Measurements from ENCODE around the gene SPATA1. TPM values are rescaled to one million over a fixed set of nuclear protein-coding genes. Genes with fewer than 3 reads are reported as not detected.
"Not testable (repeated sequence)": the region's sequence is repeated elsewhere in the genome, so short reads cannot be mapped to it uniquely, and the experiment has no call there.

SPATA1 gene
- total and polyA plus RNA-seq, 2 experiments from 2014 or later = 0.88 to 1.2 TPM

DNA sequence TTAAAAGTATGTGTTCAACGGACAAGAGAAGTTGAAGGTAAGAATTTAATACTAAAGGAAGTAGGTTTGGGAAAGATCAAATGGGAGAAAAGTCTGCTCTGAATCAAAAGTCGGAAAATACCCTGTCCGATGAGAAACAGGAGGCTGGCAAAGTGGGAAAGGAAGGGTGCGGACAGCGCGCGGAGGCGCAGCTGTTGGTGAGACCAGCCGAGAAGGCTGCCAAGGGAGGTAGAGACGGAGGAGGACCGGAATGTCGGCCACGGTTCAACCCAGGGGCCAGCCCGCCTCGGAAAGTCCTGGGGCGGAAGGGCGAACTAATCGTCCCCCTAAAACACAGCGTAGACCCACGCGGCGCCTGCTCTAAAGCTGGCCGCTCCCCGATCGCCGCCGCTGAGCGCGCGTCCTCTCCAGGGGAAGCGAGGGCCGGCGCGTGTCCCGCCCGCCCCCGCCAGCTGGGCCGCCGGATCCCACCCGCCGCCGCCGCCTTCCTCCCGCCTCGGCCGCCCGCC is 639 bp upstream of the SPATA1 start:
- DNase-seq (ENCODE audit: low read depth in 1 of 2, low spot score in 1 of 2) = peak in 1 of 2 donors; percentile 78
- H3K27ac ChIP-seq = peak overlapping the region; percentile 92
- TF ChIP-seq, protein P1, sequence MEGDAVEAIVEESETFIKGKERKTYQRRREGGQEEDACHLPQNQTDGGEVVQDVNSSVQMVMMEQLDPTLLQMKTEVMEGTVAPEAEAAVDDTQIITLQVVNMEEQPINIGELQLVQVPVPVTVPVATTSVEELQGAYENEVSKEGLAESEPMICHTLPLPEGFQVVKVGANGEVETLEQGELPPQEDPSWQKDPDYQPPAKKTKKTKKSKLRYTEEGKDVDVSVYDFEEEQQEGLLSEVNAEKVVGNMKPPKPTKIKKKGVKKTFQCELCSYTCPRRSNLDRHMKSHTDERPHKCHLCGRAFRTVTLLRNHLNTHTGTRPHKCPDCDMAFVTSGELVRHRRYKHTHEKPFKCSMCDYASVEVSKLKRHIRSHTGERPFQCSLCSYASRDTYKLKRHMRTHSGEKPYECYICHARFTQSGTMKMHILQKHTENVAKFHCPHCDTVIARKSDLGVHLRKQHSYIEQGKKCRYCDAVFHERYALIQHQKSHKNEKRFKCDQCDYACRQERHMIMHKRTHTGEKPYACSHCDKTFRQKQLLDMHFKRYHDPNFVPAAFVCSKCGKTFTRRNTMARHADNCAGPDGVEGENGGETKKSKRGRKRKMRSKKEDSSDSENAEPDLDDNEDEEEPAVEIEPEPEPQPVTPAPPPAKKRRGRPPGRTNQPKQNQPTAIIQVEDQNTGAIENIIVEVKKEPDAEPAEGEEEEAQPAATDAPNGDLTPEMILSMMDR (IDR thresholded peaks at IDR 0.05; ENCODE audit: low read depth, low read length) = no peak

DNA sequence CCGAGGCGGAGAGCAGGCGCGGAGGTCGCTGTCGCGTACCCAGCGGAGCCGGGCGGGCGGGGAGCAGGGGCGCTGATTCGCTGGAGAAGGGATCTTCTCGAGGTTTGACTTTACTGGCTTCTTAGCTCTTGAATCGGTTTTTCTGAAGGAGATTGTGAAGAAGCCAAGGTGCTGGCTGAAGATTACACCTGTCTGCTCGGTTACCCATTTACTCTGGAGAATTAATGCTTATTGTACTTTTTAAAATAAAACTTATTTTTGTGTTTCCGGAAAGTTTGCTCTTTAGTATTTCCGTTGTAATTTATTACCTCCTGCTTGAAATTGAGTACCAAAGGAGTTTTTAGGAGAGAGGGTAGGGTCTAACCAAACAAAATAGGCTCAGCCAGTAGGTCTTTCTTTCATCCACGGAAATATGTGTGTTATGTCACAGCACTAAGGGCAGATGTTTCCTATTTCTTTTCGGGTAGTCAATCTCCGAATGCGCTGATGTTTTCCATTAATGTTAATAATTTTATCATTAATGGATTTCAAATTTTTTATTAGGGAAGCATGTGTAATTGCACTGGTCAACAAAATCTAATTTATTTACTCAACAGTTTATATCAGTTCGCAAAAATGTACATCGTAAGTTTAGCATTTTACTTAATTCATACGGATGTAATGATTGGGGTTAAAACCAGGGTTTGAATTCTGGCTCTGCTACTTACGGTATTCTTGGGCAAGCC is 705 bp downstream of the SPATA1 start:
- H3K9me3 ChIP-seq (ENCODE audit: low read depth) = no peaks in the 10 kb centered on the region
- no peaks in the 10 kb centered on the region for H3K36me3 ChIP-seq
- peak overlapping the region; percentile 63 for H3K4me3 ChIP-seq
- peak overlapping the region; percentile 92 for H3K27ac ChIP-seq
- H3K4me1 ChIP-seq (ENCODE audit: low read depth) = peaks cover 15% of the 10 kb centered on the region
- TF ChIP-seq, protein P1 (IDR thresholded peaks at IDR 0.05; ENCODE audit: low read depth, low read length) = no peak
- DNase-seq (ENCODE audit: low read depth in 1 of 2, low spot score in 1 of 2) = no peak
- no peaks in the 10 kb centered on the region for H3K27me3 ChIP-seq

More for the DNA sequence above, 639 bp upstream of the SPATA1 start:
- H3K27me3 ChIP-seq = no peaks in the 10 kb centered on the region
- H3K4me1 ChIP-seq (ENCODE audit: low read depth) = peaks cover 15% of the 10 kb centered on the region
- H3K9me3 ChIP-seq (ENCODE audit: low read depth) = no peaks in the 10 kb centered on the region
- H3K4me3 ChIP-seq = peak overlapping the region; percentile 63
- peaks cover 6% of the 10 kb centered on the region for H3K36me3 ChIP-seq

DNA sequence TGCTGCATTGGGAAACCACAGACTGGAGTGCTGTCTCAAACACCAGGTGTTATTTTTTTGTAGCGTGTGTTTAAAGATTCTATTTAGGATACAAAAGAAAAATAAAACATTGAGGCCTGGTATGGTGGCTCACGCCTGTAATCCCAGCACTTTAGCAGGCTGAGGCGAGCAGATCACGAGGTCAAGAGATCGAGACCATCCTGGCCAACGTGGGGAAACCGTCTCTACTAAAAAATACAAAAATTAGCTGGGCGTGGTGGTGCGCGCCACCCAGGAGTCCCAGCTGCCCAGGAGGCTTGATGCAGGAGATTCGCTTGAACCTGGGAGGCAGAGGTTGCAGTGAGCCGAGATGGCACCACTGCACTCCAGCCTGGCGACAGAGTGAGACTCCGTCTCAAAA is 1.7 kb downstream of the SPATA1 start:
- Histone ChIP-seq H3K4me1 (ENCODE audit: low read depth) (peaks cover 12% of the 10 kb centered on the region), H3K4me3 (peak overlapping the region; percentile 63)
- H3K27me3 ChIP-seq; H3K27ac ChIP-seq; DNase-seq (ENCODE audit: low read depth in 1 of 2, low spot score in 1 of 2); H3K9me3 ChIP-seq (ENCODE audit: low read depth); H3K36me3 ChIP-seq: not testable (repeated sequence)

DNA sequence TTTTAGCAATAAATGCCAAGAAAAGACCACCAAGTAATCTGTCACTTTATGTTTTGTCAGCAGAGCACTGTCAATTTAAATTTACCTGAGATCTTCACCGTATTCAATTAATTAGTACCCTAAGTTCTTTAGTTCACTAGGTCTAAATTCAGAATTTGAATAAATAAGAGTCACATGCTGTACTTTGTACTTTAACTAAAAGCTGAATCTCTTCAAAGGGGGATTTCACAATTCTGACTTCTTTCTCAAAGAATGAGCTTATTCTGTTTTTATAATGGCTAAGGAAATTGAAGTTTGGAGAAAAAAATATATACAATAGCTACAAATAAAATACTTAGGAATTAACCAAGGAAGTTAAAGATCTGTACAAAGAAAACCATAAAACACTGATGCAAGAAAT is 2.3 kb downstream of the SPATA1 start:
- no peak for DNase-seq (ENCODE audit: low read depth in 1 of 2, low spot score in 1 of 2)
- TF ChIP-seq, protein P1 (IDR thresholded peaks at IDR 0.05; ENCODE audit: low read depth, low read length) = no peak
- no peaks in the 10 kb centered on the region for H3K9me3 ChIP-seq (ENCODE audit: low read depth)
- no peak overlapping the region for H3K4me3 ChIP-seq
- no peaks in the 10 kb centered on the region for H3K36me3 ChIP-seq
- no peak overlapping the region for H3K27ac ChIP-seq
- H3K27me3 ChIP-seq = no peaks in the 10 kb centered on the region
- peaks cover 5% of the 10 kb centered on the region for H3K4me1 ChIP-seq (ENCODE audit: low read depth)

DNA sequence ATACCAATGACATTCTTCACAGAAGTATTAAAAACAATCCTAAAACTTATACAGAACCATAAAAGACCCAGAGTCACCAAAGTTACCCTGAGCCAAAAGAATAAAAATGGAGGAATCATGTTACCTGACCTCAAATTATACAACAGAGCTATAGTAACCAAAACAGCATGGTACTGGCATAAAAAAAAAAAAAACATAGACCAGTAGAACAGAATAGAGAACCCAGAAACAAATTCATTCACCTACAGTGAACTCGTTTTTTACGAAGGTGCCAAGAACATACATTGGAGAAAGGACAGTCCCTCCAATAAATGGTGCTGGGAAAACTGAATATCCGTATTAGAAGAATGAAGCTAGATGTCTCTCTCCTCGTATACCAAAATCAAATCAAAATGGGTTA is 2.8 kb downstream of the SPATA1 start:
- Histone ChIP-seq H3K9me3 (ENCODE audit: low read depth) (no peaks in the 10 kb centered on the region), H3K4me1 (ENCODE audit: low read depth) (peaks cover 3% of the 10 kb centered on the region), H3K4me3 (no peak overlapping the region), H3K27ac (no peak overlapping the region), H3K36me3 (no peaks in the 10 kb centered on the region), H3K27me3 (no peaks in the 10 kb centered on the region)
- TF ChIP-seq, protein P1 (IDR thresholded peaks at IDR 0.05; ENCODE audit: low read depth, low read length) = no peak
- DNase-seq (ENCODE audit: low read depth in 1 of 2, low spot score in 1 of 2) = no peak

DNA sequence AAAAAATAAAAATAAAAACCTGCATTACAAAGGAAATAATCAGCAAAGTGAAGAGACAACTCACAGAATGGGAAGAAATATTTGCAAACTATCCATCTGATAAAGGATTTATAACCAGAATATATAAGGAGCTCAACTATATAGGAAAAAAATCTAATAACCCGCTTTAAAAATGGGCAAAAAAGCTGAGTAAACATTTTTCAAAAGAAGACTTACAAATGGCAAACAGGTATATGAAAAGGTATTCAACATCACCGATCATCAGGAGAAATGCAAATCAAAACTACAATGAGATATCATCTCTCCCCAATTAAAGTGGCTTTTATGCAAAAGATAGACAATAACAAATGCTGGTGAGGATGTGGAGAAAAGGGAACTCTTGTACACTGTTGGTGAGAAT is 4.0 kb downstream of the SPATA1 start:
- H3K27ac ChIP-seq = no peak overlapping the region
- no peak overlapping the region for H3K4me3 ChIP-seq
- no peaks in the 10 kb centered on the region for H3K4me1 ChIP-seq (ENCODE audit: low read depth)
- TF ChIP-seq, protein P1 (IDR thresholded peaks at IDR 0.05; ENCODE audit: low read depth, low read length) = no peak
- no peak for DNase-seq (ENCODE audit: low read depth in 1 of 2, low spot score in 1 of 2)
- no peaks in the 10 kb centered on the region for H3K27me3 ChIP-seq
- no peaks in the 10 kb centered on the region for H3K36me3 ChIP-seq
- H3K9me3 ChIP-seq (ENCODE audit: low read depth) = no peaks in the 10 kb centered on the region

Measured in cardiac muscle cell (in vitro differentiated cells and primary cell).